Suprapubic skin (tissue), 4 donors: ENCODE measurements around the gene TMPRSS11D. TPM values are rescaled to one million over a fixed set of nuclear protein-coding genes. Genes with fewer than 3 reads are reported as not detected.
A peak's percentile ranks its signal among the peaks of the same experiment; 100 is the strongest.

Experiments
- DNase-seq, 2 donors: peaks; one replicate each; pipeline ENCODE4 v3.0.0-alpha.2; 2019; ENCODE audit warnings: low spot score in 2 of 2
- H3K27ac ChIP-seq: fragments of 200-600 bp; sonication (generic); one replicate; pipeline ENCODE4 v1.5.1; 2019
- H3K27me3 ChIP-seq: fragments of 200-600 bp; sonication (generic); one replicate; pipeline ENCODE4 v1.5.1; 2019
- H3K36me3 ChIP-seq: fragments of 200-600 bp; sonication (generic); one replicate; pipeline ENCODE4 v1.5.1; 2019
- H3K4me1 ChIP-seq: fragments of 200-600 bp; sonication (generic); one replicate; pipeline ENCODE4 v1.5.1; 2019
- H3K4me3 ChIP-seq: fragments of 200-600 bp; sonication (generic); one replicate; pipeline ENCODE4 v1.5.1; 2019; ENCODE audit warnings: mild to moderate bottlenecking
- H3K9me3 ChIP-seq: fragments of 200-600 bp; sonication (generic); one replicate; pipeline ENCODE4 v1.5.1; 2019
- EP300 ChIP-seq: sonication (generic); formaldehyde crosslinking; IDR thresholded peaks from one replicate; pipeline ENCODE4 v1.6.1; 2017; ENCODE audit warnings: antibody characterized with exemption
- POLR2A ChIP-seq, 2 donors: fragments of 450-650 bp; IDR thresholded peaks; one replicate each; pipeline ENCODE4 v1.6.1; 2017; ENCODE audit warnings: antibody characterized with exemption in 2 of 2, mild to moderate bottlenecking in 2 of 2, moderate library complexity in 2 of 2
- POLR2AphosphoS5 ChIP-seq, 3 donors: sonication (generic); formaldehyde crosslinking; IDR thresholded peaks; one replicate each; pipeline ENCODE4 v1.6.1; 2017; ENCODE audit warnings: antibody characterized with exemption in 3 of 3
- WGBS: methylation state at CpG from one replicate; pipeline ENCODE4 v1.1.5; 2018; 5-methylcytosine and 5-hydroxymethylcytosine counted together
- total RNA-seq, 4 donors: library from RNA; depleted of rRNA; stranded (reverse); fragments of >200 nt; gene quantifications; one replicate each; pipeline ENCODE4 v1.1.0, GENCODE V29; 2016
- TF ChIP-seq, protein P1 (sequence below), 2 donors: fragments of 200-600 bp in 1 of 2; fragments of 450-650 bp in 1 of 2; sonication (generic) in 1 of 2; IDR thresholded peaks; one replicate each; pipeline ENCODE4 v1.5.1; 2016 to 2019; ENCODE audit warnings: antibody characterized with exemption in 2 of 2, mild to moderate bottlenecking in 1 of 2, moderate library complexity in 1 of 2

Gene TMPRSS11D
- total RNA-seq, 4 donors from 2014 or later = 0.72 to 0.73 TPM; not detected in 2

DNA sequence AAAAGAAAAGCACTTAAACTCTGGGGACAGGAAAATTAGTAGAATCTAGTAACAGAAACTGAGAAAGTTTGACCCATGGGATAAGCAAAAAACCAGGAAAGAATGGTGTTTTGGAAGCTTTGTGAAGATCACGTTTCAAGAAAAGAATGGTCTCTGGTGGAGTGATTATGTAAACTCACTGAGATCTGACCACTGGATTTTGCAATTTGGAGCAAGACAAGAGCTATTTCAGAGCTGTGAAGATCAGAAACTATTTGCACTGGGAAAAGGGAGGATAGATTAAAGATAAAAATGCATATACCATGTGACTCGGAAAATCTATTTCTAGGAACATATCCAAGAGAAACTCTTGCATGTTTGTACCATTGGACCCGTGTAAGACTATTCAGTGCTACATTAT lies 4.3 kb downstream of the TMPRSS11D start:
- no peaks in the 10 kb centered on the region for H3K36me3 ChIP-seq
- TF ChIP-seq EP300 = no peak
- no peak for TF ChIP-seq POLR2AphosphoS5 (IDR thresholded peaks at IDR 0.05)
- TF ChIP-seq, protein P1, sequence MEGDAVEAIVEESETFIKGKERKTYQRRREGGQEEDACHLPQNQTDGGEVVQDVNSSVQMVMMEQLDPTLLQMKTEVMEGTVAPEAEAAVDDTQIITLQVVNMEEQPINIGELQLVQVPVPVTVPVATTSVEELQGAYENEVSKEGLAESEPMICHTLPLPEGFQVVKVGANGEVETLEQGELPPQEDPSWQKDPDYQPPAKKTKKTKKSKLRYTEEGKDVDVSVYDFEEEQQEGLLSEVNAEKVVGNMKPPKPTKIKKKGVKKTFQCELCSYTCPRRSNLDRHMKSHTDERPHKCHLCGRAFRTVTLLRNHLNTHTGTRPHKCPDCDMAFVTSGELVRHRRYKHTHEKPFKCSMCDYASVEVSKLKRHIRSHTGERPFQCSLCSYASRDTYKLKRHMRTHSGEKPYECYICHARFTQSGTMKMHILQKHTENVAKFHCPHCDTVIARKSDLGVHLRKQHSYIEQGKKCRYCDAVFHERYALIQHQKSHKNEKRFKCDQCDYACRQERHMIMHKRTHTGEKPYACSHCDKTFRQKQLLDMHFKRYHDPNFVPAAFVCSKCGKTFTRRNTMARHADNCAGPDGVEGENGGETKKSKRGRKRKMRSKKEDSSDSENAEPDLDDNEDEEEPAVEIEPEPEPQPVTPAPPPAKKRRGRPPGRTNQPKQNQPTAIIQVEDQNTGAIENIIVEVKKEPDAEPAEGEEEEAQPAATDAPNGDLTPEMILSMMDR (IDR thresholded peaks at IDR 0.05) = no peak
- TF ChIP-seq POLR2A (IDR thresholded peaks at IDR 0.05) = no peak
- peaks cover 6% of the 10 kb centered on the region for H3K4me1 ChIP-seq
- no peak for DNase-seq
- 92% methylated on average over 3 of the region's 3 CpGs for WGBS
- no peak overlapping the region for H3K4me3 ChIP-seq
- H3K27ac ChIP-seq = no peak overlapping the region
- no peaks in the 10 kb centered on the region for H3K27me3 ChIP-seq
- H3K9me3 ChIP-seq = no peaks in the 10 kb centered on the region

DNA sequence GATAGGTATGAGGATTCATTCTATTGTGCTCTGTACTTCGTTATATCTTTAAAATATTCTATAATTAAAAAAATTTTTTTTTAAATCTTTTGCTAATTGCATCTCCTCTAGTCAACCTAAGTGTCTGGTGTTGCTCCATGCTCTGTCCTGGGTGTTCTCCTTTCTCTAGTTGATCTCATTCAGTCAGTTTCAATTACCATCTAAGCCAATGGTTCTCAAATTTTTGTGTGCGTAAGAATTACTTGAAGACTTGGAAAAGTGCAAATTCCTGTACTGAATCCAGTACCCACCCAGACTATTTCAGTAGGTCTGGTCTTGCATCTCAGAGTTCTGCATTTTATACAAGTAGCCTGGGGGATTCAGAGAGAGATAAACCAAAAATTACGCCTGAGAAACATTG lies 6.7 kb downstream of the TMPRSS11D start:
- WGBS = 86% methylated on average over 3 of the region's 3 CpGs
- Histone ChIP-seq H3K27me3 (no peaks in the 10 kb centered on the region), H3K9me3 (no peaks in the 10 kb centered on the region), H3K4me3 (no peak overlapping the region), H3K4me1 (peaks cover 6% of the 10 kb centered on the region), H3K27ac (no peak overlapping the region), H3K36me3 (no peaks in the 10 kb centered on the region)
- TF ChIP-seq POLR2AphosphoS5 (IDR thresholded peaks at IDR 0.05) (no peak), EP300 (no peak), POLR2A (IDR thresholded peaks at IDR 0.05) (no peak)
- TF ChIP-seq, protein P1 (IDR thresholded peaks at IDR 0.05) = no peak
- DNase-seq = no peak

DNA sequence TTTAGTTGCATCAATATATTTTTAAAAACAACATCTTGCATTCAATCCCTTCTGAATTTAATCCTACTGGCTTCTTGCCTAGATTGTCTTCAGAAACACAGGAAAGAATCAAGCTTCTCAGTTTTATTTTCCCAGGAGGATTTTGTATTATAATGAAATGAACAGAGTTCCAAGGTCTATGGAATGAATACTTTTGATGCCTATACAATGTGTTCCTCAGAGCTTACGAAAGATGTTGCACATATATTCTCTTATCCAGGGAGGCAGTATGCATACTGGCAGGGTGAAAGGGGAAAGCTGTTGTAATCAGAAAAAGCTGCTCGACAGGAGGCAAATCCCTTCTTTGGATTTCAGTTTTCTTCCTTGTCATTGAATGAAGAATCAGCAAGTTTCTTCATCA lies 8.8 kb downstream of the TMPRSS11D start:
- Histone ChIP-seq H3K27ac (no peak overlapping the region), H3K4me3 (no peak overlapping the region), H3K9me3 (no peaks in the 10 kb centered on the region), H3K36me3 (no peaks in the 10 kb centered on the region), H3K27me3 (no peaks in the 10 kb centered on the region), H3K4me1 (no peaks in the 10 kb centered on the region)
- TF ChIP-seq POLR2A (IDR thresholded peaks at IDR 0.05) = no peak
- no peak for TF ChIP-seq EP300
- TF ChIP-seq POLR2AphosphoS5 (IDR thresholded peaks at IDR 0.05) = no peak
- TF ChIP-seq, protein P1 (IDR thresholded peaks at IDR 0.05) = no peak
- no peak for DNase-seq
- 42% methylated on average over 2 of the region's 2 CpGs for WGBS

DNA sequence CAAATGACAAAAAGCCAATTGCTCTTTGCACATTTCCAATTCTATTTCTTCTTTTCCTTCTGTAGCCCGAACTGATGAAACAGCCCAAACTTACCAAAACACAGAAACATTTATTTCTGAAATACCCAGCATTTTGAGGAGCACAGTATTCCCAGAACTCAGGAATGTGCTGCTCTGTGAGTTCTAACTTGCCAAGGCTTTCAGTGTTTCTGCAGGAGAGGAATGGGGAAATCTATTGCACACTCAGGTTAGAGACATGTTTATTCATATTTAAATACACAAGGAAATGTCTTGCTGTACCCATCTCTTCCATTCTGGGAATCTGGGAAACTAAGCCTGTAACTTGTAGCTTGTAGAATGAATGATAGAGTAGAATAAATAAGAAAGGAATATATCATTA lies 10.7 kb downstream of the TMPRSS11D start:
- Histone ChIP-seq H3K9me3 (no peaks in the 10 kb centered on the region), H3K27ac (no peak overlapping the region), H3K36me3 (no peaks in the 10 kb centered on the region), H3K4me1 (no peaks in the 10 kb centered on the region), H3K27me3 (no peaks in the 10 kb centered on the region), H3K4me3 (no peak overlapping the region)
- TF ChIP-seq EP300 = no peak
- TF ChIP-seq POLR2AphosphoS5 (IDR thresholded peaks at IDR 0.05) = no peak
- DNase-seq = no peak
- WGBS = 58% methylated on average over 1 of the region's 1 CpG

DNA sequence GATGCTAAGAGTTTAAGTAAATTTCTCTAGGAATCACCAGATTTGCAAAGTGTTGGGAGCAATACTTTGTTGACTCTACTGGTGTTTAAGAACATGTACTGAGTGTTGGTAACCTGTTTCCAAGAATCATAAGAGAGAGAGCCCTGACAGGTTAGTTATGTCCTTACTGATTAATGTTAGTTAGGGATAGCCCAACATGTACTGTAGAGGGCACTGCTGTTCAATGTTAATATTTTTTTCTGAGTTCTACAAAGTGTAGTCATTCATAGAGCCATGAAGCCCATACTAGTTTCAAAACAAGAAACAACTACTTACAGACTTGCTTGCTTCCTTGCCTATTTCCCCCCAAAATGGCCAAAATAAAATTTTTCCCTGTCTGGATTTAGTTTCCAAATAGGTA lies 11.9 kb downstream of the TMPRSS11D start:
- Histone ChIP-seq H3K36me3 (no peaks in the 10 kb centered on the region), H3K27ac (no peak overlapping the region), H3K4me1 (no peaks in the 10 kb centered on the region), H3K4me3 (no peak overlapping the region), H3K27me3 (no peaks in the 10 kb centered on the region), H3K9me3 (no peaks in the 10 kb centered on the region)
- no peak for DNase-seq
- TF ChIP-seq, protein P1 (IDR thresholded peaks at IDR 0.05) = peak in 1 of 2 donors; percentile 25
- TF ChIP-seq EP300 = no peak

DNA sequence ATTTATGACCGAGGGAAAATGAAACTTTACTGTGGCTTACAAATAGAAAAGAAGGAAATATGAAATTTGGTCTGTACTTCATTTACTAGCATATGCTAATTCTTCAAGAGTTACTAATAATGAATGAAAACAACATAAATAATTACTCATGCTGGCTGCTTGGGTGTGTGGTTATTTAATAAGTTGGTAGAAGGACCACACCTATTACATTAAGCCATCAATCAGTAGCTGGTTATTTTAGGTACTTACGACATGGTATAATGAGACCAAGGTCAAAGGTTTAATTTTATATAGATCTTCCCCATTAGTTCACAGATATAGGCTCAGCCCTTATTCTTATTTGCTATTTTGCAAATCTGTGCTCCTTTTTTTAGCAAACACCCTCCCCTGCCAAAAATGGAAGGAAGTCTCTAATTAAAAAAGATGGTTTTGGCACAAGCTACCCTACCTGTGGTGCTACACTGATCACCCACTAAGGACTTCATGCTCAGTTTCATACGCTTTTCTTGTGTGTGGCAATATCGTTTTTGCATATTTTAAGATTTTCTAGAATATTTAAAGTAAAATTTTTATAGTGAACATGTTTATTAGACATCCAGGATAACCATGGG lies 14.1 kb downstream of the TMPRSS11D start:
- Histone ChIP-seq H3K4me1 (no peaks in the 10 kb centered on the region), H3K27me3 (no peaks in the 10 kb centered on the region), H3K27ac (no peak overlapping the region), H3K36me3 (no peaks in the 10 kb centered on the region), H3K9me3 (no peaks in the 10 kb centered on the region), H3K4me3 (no peak overlapping the region)
- DNase-seq = no peak
- WGBS = 67% methylated on average over 4 of the region's 4 CpGs
- TF ChIP-seq POLR2AphosphoS5 (IDR thresholded peaks at IDR 0.05) = no peak
- TF ChIP-seq, protein P1 (IDR thresholded peaks at IDR 0.05) = no peak
- no peak for TF ChIP-seq POLR2A (IDR thresholded peaks at IDR 0.05)
- no peak for TF ChIP-seq EP300
